PFSK-1 (cell line): ENCODE results near the gene SNX8.

ENCODE experiments used
- FOXP2 ChIP-seq: optimal IDR thresholded peaks from 2 replicates; pipeline ENCODE3; 2011; ENCODE audit warnings: borderline replicate concordance, control low read depth, inconsistent platforms; ENCODE audit not compliant: insufficient read depth; ENCODE audit errors: extremely low read length, extremely low read depth
- POLR2AphosphoS5 ChIP-seq: IDR thresholded peaks from 2 replicates; pipeline ENCODE4 v1.6.1; 2012; ENCODE audit warnings: low read depth, mild to moderate bottlenecking, control low read depth, low read length, moderate library complexity
- REST ChIP-seq, 2 experiments: IDR thresholded peaks; 2 replicates each; pipeline versions ENCODE4 v1.6.1 to v1.8.0; 2011 to 2012; ENCODE audit warnings: low read depth in 2 of 2, low read length in 2 of 2, control low read depth in 1 of 2, inconsistent platforms in 1 of 2, mild to moderate bottlenecking in 1 of 2, moderate library complexity in 1 of 2; ENCODE audit not compliant: insufficient read depth in 1 of 2
- SIN3A ChIP-seq: IDR thresholded peaks from 2 replicates; pipeline ENCODE4 v1.6.1; 2012; ENCODE audit warnings: mild to moderate bottlenecking, low read length, moderate library complexity, borderline replicate concordance; ENCODE audit not compliant: insufficient read depth
- TAF1 ChIP-seq: IDR thresholded peaks from 2 replicates; pipeline ENCODE4 v1.6.1; 2012; ENCODE audit warnings: low read length, control low read depth, borderline replicate concordance; ENCODE audit not compliant: insufficient read depth

Gene SNX8

DNA sequence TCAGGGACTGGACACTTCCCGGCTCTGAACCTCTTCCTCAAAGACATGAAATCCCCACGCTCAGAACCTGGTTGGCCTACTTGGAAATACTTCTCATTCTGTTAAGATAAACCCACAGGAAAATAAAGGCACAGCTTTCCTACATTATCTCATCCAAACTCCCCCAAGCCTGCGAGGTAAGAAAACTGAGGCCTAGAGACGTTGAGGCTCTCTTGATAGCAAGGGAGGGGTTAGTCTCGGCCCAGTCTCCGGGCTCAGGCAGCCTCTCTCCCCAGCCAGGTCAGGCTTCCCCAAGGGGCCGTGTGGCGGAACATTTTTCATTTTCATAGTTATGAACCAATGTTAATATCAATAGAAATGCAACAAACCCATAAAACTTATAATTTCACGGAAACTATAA lies 35.8 kb upstream of the SNX8 start:
- TF ChIP-seq SIN3A = no peak
- TF ChIP-seq REST (IDR thresholded peaks at IDR 0.05; ENCODE audit: insufficient read depth in 1 of 2, low read depth in 2 of 2, low read length in 2 of 2) = no peak
- TF ChIP-seq POLR2AphosphoS5 = no peak
- TF ChIP-seq TAF1 = no peak
- TF ChIP-seq FOXP2 = no peak

GRCh38 chr7:2336626-2337299 lies 22.5 kb upstream of the SNX8 start:
- TF ChIP-seq POLR2AphosphoS5 (no peak), REST (IDR thresholded peaks at IDR 0.05; ENCODE audit: insufficient read depth in 1 of 2, low read depth in 2 of 2, low read length in 2 of 2) (no peak), FOXP2 (no peak), SIN3A (no peak), TAF1 (no peak)

DNA sequence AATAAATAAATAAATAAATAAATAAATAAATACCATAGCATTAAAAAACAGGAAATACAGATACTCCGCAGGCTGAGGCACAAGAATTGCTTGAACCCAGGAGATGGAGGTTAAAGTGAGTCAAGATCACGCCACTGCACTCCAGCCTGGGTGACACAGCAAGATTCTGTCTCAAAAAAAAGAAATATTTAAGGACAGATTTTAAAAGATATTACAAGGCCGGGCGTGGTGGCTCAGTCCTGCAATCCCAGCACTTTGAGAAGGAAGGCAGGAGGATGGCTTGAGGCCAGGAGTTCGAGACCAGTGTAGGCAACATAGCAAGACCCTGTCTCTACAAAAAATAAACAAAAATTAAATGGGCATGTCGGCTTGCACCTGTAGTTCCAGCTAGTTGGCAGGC lies 17.5 kb upstream of the SNX8 start:
- TF ChIP-seq FOXP2 (no peak), TAF1 (no peak), REST (IDR thresholded peaks at IDR 0.05; ENCODE audit: insufficient read depth in 1 of 2, low read depth in 2 of 2, low read length in 2 of 2) (no peak), SIN3A (no peak), POLR2AphosphoS5 (no peak)

GRCh38 chr7:2330493-2330892 lies 16.3 kb upstream of the SNX8 start:
- TF ChIP-seq POLR2AphosphoS5 (no peak), FOXP2 (no peak), REST (IDR thresholded peaks at IDR 0.05; ENCODE audit: insufficient read depth in 1 of 2, low read depth in 2 of 2, low read length in 2 of 2) (no peak), SIN3A (no peak), TAF1 (no peak)

GRCh38 chr7:2326951-2327350 lies 12.7 kb upstream of the SNX8 start:
- TF ChIP-seq TAF1 (no peak), FOXP2 (no peak), SIN3A (no peak), REST (IDR thresholded peaks at IDR 0.05; ENCODE audit: insufficient read depth in 1 of 2, low read depth in 2 of 2, low read length in 2 of 2) (no peak), POLR2AphosphoS5 (no peak)
